MM.1S (cell line): Measurements from ENCODE around the gene FITM2.
"Not testable (repeated sequence)": the region's sequence is repeated elsewhere in the genome, so short reads cannot be mapped to it uniquely, and the experiment has no call there.

Source experiments
- DNase-seq: peaks from one replicate; pipeline ENCODE4 v3.0.0-alpha.2; 2015
- H2AFZ ChIP-seq: fragments of 300-600 bp; sonication (generic); 2 replicates; pipeline ENCODE4 v1.6.0; 2016; ENCODE audit warnings: antibody characterized with exemption, low read length
- H3F3A ChIP-seq: fragments of 300-600 bp; sonication (generic); 2 replicates; pipeline ENCODE4 v1.6.1; 2016; ENCODE audit warnings: mild to moderate bottlenecking, antibody characterized with exemption, low read length, moderate library complexity, mixed read lengths; ENCODE audit not compliant: insufficient read depth
- H3K27ac ChIP-seq: fragments of 300-600 bp; sonication (generic); 2 replicates; pipeline ENCODE4 v1.5.1; 2016; ENCODE audit warnings: mild to moderate bottlenecking, low read length
- H3K27me3 ChIP-seq: fragments of 300-600 bp; sonication (generic); replicated peaks from 2 replicates; pipeline ENCODE4 v1.6.0; 2016; ENCODE audit warnings: low read length; ENCODE audit not compliant: insufficient read depth
- H3K36me3 ChIP-seq: fragments of 300-600 bp; sonication (generic); replicated peaks from 2 replicates; pipeline ENCODE4 v1.6.1; 2016; ENCODE audit warnings: mild to moderate bottlenecking, low read length, mixed read lengths; ENCODE audit not compliant: insufficient read depth
- H3K4me1 ChIP-seq: fragments of 300-600 bp; sonication (generic); 2 replicates; pipeline ENCODE4 v1.6.1; 2016; ENCODE audit warnings: low read length, mixed read lengths
- H3K4me2 ChIP-seq: fragments of 300-600 bp; sonication (generic); 2 replicates; pipeline ENCODE4 v1.6.0; 2016; ENCODE audit warnings: low read depth, low read length
- H3K4me3 ChIP-seq: fragments of 300-600 bp; sonication (generic); 2 replicates; pipeline ENCODE4 v1.5.1; 2016; ENCODE audit warnings: low read length, mixed read lengths
- H3K79me2 ChIP-seq: fragments of 300-600 bp; sonication (generic); 2 replicates; pipeline ENCODE4 v1.6.1; 2016; ENCODE audit warnings: mixed run types, low read length, mixed read lengths
- H3K9ac ChIP-seq: fragments of 300-600 bp; sonication (generic); 2 replicates; pipeline ENCODE4 v1.6.1; 2016; ENCODE audit warnings: low read length, mixed read lengths
- H3K9me2 ChIP-seq: fragments of 300-600 bp; sonication (generic); replicated peaks from 2 replicates; pipeline ENCODE4 v1.6.1; 2016; ENCODE audit warnings: mild to moderate bottlenecking, low read length, mixed read lengths; ENCODE audit not compliant: insufficient read depth
- H3K9me3 ChIP-seq: fragments of 300-600 bp; sonication (generic); replicated peaks from 2 replicates; pipeline ENCODE4 v1.6.1; 2016; ENCODE audit warnings: mild to moderate bottlenecking, low read length, mixed read lengths; ENCODE audit not compliant: insufficient read depth
- H4K20me1 ChIP-seq: fragments of 300-600 bp; sonication (generic); 2 replicates; pipeline ENCODE4 v1.6.1; 2016; ENCODE audit warnings: mild to moderate bottlenecking, low read length, moderate library complexity, mixed read lengths; ENCODE audit not compliant: insufficient read depth
- CTCF ChIP-seq: fragments of 300-600 bp; sonication (generic); IDR thresholded peaks from 2 replicates; pipeline ENCODE4 v1.5.1; 2016; ENCODE audit warnings: antibody characterized with exemption, low read length, mixed read lengths
- EZH2 ChIP-seq: fragments of 300-600 bp; sonication (generic); optimal IDR thresholded peaks from 2 replicates; pipeline ENCODE3; 2017; ENCODE audit warnings: low read depth, mild to moderate bottlenecking, antibody characterized with exemption, low read length, mixed read lengths
- EZH2phosphoT487 ChIP-seq: fragments of 300-600 bp; sonication (generic); IDR thresholded peaks from 2 replicates; pipeline ENCODE4 v1.6.1; 2018; ENCODE audit warnings: antibody characterized with exemption, low read length

FITM2 gene

GRCh38 chr20:44302026-44302669, 8.9 kb downstream of the FITM2 start:
- Histone ChIP-seq H3K27ac (no peak overlapping the region), H4K20me1 (no peaks in the 10 kb centered on the region), H3K9me2 (no peaks in the 10 kb centered on the region), H3K4me2 (no peak overlapping the region), H3K36me3 (no peaks in the 10 kb centered on the region), H3K4me1 (no peaks in the 10 kb centered on the region), H3K79me2 (no peaks in the 10 kb centered on the region; the same call in 1 of the 2 replicates), H3K9me3 (no peaks in the 10 kb centered on the region), H3K27me3 (no peaks in the 10 kb centered on the region), H2AFZ (no peak overlapping the region), H3F3A (no peaks in the 10 kb centered on the region), H3K9ac (no peak overlapping the region), H3K4me3 (no peak overlapping the region)
- DNase-seq = no peak
- TF ChIP-seq EZH2 = no peak
- no peak for TF ChIP-seq CTCF
- TF ChIP-seq EZH2phosphoT487 = no peak

DNA sequence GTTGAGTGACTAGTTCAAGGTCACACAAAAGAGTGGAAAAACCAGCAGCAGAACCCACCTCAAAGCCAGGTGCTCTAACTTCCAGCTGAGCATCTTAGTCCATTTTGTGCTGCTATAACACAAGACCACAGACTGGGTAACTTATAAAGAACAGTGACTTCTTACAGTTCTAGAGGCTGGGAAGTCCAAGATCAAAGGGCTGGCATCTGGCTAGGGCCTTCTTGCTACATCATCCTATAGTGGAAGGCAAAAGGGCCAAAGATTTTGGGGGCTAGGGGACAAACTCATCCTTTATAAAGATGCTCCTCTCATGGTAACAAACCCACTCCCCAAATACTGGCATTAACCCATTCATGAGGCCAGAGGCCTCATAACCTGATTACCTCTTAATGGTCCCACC, 9.7 kb downstream of the FITM2 start:
- no peaks in the 10 kb centered on the region; the same call in 1 of the 2 replicates for H3K79me2 ChIP-seq
- no peaks in the 10 kb centered on the region for H3K4me1 ChIP-seq
- no peaks in the 10 kb centered on the region for H3K9me3 ChIP-seq
- no peaks in the 10 kb centered on the region for H3K27me3 ChIP-seq
- H4K20me1 ChIP-seq = no peaks in the 10 kb centered on the region
- DNase-seq = no peak
- no peak overlapping the region for H3K9ac ChIP-seq
- no peaks in the 10 kb centered on the region for H3K9me2 ChIP-seq
- H3K36me3 ChIP-seq = no peaks in the 10 kb centered on the region
- no peaks in the 10 kb centered on the region for H3F3A ChIP-seq
- TF ChIP-seq CTCF (no peak), EZH2phosphoT487 (no peak), EZH2 (no peak)
- no peak overlapping the region for H3K27ac ChIP-seq
- no peak overlapping the region for H3K4me2 ChIP-seq
- no peak overlapping the region for H2AFZ ChIP-seq
- H3K4me3 ChIP-seq = no peak overlapping the region

DNA sequence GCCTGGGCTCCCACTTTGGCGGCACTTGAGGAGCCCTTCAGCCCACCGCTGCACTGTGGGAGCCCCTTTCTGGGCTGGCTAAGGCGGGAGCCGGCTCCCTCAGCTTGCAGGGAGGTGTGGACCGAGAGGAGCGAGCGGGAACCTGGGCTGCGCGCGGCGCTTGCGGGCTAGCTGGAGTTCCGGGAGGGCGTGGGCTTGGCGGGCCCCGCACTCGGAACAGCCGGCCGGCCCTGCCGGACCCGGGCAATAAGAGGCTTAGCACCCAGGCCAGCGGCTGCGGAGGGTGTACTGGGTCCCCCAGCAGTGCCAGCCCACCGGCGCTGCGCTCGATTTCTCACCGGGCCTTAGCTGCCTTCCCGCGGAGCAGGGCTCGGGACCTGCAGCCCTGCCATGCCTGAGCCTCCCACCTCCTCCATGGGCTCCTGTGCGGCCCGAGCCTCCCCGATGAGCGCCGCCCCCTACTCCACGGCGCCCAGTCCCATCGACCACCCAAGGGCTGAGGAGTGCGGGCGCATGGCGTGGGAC, 11.9 kb downstream of the FITM2 start:
- H3K27me3 ChIP-seq, H3K27ac ChIP-seq, H3F3A ChIP-seq, H3K79me2 ChIP-seq, H3K9ac ChIP-seq, H3K4me2 ChIP-seq, H3K36me3 ChIP-seq, H3K4me1 ChIP-seq, H4K20me1 ChIP-seq, DNase-seq, H3K4me3 ChIP-seq, H2AFZ ChIP-seq, H3K9me2 ChIP-seq, H3K9me3 ChIP-seq: not testable (repeated sequence)

- no peaks in the 10 kb centered on the region for H4K20me1 ChIP-seq
- H3K9ac ChIP-seq = no peak overlapping the region
- no peaks in the 10 kb centered on the region for H3K36me3 ChIP-seq
- H3K4me3 ChIP-seq = no peak overlapping the region
- no peak overlapping the region for H3K27ac ChIP-seq
- no peaks in the 10 kb centered on the region for H3F3A ChIP-seq
- no peaks in the 10 kb centered on the region for H3K27me3 ChIP-seq
- no peaks in the 10 kb centered on the region for H3K79me2 ChIP-seq
- TF ChIP-seq CTCF (no peak), EZH2phosphoT487 (no peak), EZH2 (no peak)
- H3K9me2 ChIP-seq = no peaks in the 10 kb centered on the region
- no peak overlapping the region for H3K4me2 ChIP-seq
- no peaks in the 10 kb centered on the region for H3K4me1 ChIP-seq
- H3K9me3 ChIP-seq = no peaks in the 10 kb centered on the region
- no peak for DNase-seq
- no peak overlapping the region for H2AFZ ChIP-seq
Measured at GRCh38 chr20:44297721-44298120, 13.3 kb downstream of the FITM2 start.
